GM12872 (cell line): Measurements from ENCODE around the gene AP3S2.

Source experiments
- TF ChIP-seq, protein P1 (sequence below): IDR thresholded peaks from 3 replicates; pipeline ENCODE4 v1.5.1; 2011; ENCODE audit warnings: low read depth, mild to moderate bottlenecking, low read length, moderate library complexity; ENCODE audit not compliant: insufficient read depth

The AP3S2 gene

DNA sequence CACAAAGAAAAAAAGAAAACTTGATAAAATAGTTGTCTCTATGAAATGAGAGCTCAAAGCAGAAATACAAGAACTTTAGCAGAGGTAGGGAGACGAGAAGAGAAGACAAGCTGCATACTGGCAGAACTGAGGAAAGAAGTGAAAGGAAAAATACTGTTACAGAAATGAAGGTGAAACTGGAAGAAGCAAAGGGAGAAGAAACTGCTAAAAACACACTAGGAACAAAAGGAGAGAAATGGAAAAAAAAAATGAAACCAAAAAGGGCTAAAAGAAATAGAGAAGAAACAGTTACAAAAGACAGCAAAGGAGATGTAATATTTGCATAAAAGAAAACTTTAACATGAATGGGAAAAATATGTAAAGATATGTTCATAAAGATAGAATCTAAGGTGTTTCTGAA, 51.8 kb downstream of the AP3S2 start:
- TF ChIP-seq, protein P1, sequence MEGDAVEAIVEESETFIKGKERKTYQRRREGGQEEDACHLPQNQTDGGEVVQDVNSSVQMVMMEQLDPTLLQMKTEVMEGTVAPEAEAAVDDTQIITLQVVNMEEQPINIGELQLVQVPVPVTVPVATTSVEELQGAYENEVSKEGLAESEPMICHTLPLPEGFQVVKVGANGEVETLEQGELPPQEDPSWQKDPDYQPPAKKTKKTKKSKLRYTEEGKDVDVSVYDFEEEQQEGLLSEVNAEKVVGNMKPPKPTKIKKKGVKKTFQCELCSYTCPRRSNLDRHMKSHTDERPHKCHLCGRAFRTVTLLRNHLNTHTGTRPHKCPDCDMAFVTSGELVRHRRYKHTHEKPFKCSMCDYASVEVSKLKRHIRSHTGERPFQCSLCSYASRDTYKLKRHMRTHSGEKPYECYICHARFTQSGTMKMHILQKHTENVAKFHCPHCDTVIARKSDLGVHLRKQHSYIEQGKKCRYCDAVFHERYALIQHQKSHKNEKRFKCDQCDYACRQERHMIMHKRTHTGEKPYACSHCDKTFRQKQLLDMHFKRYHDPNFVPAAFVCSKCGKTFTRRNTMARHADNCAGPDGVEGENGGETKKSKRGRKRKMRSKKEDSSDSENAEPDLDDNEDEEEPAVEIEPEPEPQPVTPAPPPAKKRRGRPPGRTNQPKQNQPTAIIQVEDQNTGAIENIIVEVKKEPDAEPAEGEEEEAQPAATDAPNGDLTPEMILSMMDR: no peak

DNA sequence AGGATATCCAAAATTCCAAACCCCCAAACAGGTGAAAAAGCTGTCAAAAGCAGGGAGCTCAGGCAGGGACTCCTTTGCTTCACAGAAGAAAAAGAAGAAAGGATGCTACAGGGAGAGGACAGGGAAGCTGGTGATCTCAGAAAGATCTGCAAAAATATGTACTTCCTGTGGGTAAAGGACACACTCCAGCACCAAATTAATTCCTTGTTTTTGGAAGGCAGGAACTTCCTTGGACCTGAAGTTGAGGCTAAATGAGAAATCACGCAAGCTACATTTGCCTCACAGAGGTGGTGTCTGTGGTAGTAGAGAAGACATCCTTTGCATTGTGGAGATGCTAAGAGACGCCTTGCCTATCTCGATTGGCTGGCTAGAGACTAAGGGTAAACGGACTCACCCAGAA, 52.5 kb downstream of the AP3S2 start:
- TF ChIP-seq, protein P1: no peak

DNA sequence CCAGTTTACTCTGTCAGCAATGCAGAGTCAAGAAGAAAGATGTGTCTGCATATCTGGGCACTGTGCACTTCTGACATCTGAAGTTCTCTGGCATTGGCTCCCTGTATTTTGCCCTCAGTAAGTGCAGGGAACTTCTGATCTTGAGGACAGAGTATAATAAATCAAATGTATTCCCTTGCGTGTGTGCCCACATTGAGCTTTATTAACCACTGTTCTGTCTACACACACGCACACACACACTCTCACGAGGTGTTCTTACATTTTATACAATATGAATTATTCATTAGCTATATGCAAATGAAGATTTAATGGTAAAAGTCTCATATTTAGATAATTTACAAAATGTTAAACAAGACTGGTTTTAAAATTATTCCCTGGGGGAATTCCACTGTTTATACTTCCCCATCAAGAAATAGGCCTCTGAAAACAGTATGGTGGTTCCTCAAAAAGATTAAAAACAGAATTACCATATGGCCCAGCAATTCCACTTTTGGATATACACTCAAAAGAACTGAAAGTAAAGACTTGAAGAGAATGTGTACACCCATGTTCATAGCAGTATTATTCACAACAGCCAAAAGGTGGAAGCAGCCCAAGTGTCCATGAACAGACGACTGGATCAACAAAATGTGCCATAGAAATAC, 54.5 kb downstream of the AP3S2 start:
- TF ChIP-seq, protein P1: no peak

DNA sequence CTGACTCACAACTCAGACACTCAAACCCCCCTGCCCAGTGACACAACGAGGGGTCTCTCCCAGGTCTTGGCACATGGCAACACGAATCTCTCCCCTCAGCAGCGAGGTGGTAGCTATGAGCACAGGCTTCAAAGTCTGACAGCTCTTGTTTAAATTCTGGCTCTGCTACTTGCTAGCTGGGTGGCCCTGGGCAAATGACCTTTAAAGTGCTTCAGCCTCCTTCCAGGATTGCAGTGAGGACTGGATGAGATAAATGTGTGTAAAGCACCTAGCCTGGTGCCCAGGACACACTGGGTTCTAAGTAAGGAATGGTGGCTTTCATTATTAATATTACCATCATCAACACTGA, 56.0 kb downstream of the AP3S2 start:
- TF ChIP-seq, protein P1: no peak

DNA sequence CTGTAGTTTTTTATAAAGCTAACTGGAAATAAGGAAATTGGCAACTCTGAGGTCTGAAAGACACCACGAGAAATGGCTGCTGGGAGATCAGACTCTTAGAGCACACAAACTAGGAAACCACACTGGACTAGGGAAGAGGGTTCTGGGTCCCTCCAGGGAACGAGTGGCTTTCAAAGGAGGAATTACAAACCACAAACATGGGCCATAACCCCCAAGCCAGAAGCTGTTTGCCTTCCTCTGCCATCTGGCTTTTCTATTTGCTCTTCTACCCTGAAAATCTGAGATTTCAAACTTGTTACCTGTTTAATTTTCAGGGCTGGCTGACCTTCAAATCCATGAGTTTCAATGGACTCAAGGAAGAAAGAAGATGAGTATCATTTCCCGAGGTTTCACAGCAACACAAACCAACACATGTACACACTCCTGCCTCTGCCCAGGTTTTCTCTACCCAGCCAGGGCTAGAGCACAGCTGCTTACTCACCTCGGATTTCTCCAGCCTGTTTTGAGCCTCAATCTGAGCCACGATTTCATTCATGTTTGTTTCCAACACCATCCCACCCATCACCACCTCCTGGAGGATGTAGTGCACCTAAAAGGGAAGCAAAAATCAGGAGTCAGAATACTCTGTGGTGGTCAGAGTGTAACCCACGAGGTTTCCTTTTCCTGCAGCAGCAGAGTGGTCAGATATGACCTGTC, 56.5 kb downstream of the AP3S2 start:
- TF ChIP-seq, protein P1: no peak

DNA sequence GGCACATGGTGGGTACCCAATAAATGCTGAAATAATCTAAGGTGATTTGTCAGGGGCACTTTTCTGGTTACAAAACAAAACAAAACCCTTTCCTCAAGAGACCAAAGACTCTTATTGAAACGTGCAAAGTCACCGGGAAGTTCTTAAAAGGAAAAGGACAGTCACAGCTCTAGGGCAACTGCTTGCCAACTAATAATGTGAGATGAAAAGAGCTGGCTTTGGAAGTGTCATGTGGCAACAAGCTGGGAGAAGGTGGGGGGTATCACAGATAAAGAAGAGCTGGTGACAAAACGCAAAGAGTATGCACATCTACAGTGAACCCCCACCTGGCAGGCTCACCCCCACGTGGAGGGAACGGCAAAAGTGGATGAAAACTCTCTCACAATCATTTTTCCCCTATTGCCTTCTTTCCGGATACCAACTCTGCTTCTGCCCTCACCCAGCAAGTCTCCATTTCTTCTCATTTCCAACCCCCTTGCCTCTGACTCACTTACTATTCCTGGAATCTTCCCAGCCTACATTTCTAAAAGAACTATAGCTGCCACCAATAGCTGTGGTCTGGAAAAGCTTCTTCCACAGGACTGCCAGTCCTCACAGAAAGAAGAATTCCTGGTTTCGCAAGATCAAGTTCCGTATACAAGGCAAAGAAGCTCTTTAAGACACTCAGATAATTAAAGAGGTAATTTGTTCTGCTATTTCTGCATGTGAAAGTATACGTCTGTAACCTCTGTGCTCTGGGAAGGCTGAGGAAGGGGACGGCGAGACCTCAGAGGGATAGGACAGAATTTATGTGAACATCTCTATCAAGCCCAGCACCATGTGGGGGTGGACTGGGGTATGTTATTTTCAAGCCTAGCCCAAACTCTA, 57.3 kb downstream of the AP3S2 start:
- TF ChIP-seq, protein P1: no peak

DNA sequence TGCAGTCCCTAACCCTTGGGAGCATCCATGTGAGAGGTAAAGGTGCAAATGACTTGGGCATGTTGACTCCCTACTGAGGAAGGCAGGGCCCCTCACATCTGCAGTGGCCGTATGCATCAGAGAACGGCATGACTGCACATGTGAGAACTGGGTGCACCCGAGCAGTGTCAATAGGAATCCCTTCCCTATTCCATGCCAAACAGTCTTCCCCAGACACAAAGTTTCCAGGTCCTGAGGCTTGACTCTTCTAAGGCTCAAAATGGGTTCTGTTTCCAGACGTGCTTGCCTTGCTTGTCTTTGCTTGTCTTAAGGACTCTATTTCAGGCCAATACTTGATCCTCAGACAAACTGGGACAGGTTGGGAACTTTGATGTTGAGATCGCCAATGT, 58.6 kb downstream of the AP3S2 start:
- TF ChIP-seq, protein P1: no peak
